SKM-1 treated with dmso at 0.1 percent for 144 hours (cell line): ENCODE measurements around the gene ADRB1.

Experiments used
- DNase-seq: peaks from one replicate; lab custom pipeline; 2025; ENCODE audit not compliant: unreplicated experiment; lab: John Stamatoyannopoulos, UW

Gene ADRB1

DNA sequence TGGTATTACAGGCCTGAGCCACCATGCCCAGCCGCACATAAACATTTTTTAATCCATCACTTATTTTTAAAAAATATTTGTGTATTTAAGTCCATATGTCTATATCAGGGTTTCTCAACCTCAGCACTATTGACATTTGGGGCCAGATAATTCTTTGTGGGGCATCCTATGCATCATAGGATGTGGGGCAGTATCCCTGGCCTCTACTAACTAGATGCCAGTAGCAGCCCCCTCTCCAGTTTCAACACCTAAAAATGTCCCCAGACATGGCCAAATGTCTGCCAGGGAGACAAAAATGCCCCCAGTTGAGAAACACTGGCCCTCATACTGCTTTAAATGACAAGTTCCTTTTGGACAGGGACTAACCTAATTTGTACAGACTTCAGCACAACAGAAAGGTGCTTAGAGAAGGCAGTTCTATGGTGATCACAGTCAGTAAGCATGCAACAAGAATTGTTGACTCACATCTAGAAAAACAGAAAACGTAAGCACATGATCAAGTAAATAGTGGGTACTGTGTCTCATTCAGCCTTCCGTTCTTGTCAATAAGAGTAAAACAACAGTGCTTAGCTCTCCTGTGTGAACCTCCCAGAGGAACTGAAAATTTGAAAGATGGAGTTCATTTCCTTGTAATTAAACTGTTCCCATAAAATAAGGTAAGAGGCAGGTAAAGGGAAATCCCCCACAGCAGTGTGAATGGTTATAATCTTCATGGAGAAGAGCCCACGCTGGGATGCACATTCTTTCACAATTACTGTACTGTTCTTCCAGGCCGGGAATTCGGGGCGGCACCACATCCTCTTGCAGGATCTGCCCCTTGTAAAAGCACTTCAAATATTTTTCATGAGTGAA lies 17.3 kb upstream of the ADRB1 start:
- DNase-seq: no peak

DNA sequence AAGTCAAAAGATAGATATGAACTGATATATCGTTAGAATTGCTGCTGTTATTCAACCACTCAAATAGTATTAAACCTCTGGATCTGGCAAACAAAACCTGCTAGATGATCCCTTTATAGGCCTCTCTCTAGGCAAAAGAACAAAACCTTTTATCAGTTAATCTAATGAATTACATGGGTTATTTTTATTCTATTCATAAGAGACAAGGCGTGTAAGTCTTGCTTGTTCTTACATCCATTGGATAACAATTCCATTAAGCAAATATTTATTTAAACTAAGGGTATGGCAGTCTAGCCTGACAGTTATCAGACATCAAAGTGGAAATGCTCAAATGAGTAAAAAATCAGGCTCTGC lies 16.6 kb upstream of the ADRB1 start:
- DNase-seq: no peak

DNA sequence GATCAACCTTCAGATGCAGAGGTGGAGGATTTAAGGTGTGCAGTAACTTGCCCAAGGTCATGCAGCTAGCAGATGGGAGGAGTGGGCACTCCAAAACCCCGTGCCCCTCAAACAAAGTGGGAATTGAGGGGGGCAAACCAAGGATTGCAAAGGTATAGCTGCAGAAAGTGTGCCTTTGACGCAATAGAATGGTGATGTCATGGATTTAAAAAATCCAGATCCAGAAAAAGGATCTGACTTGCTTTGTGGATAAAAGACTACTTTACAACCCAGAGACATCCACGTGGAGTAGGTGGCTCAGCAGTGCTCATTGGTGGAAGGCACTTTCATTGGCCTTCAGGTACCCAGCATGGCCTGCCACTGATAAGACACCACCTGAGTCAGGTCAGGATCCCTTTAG lies 15.7 kb upstream of the ADRB1 start:
- DNase-seq: no peak

DNA sequence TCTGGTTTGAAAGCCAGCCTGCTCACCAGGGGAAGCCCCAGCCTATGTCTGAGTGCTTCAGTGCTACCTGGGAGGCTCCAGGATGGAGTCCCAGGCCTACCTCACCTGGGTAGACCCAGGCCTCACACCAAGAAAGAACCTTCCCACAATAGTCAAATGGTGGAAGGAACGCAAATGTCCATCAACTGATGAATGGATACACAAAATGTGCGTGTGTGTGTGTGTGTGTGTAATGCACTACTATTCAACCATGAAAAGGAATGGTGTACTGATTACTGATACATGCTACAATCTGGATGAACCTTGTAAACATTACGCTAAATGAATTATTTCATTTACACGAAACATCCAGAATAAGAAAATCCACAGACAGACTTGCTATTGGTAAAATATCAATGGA lies 15.2 kb upstream of the ADRB1 start:
- no peak for DNase-seq

DNA sequence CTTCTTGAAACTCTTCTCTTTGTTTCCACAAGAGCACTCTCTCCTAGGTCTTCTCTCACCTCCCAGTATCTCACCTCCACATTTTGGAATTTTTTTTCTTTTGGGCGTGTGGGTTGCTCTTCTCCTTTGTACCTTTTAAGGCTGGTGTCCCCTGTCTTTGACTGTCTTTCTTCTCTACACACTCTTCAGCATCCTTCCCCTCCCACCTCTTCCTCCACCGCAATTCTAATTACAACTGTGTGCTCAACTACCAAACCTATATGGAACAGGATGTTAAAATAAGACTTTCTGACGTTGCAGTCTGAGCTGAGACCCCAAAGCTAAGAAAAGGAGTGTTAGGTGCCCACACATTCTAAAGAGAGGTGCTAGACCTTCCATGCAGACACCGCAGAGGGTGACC lies 14.0 kb upstream of the ADRB1 start:
- DNase-seq: no peak

DNA sequence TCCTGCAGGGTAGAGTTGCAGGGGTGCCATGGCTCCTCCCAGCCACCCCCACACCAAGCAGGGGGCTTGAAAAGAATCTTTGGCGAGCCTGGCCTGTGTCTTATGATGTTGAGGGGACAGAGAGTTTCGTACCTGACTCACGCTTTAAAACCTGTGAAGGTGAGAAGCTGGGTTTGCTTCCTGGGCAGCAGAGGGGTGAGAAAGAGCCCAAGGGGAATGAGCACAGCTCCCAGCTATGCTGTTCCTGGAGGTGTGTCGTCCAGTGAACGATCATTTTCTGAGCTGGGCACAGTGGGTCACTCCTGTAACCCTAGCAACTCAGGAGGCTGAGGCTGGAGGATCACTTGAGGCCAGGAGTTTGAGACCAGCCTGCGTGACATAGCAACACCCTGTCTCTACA lies 13.5 kb upstream of the ADRB1 start:
- no peak for DNase-seq

DNA sequence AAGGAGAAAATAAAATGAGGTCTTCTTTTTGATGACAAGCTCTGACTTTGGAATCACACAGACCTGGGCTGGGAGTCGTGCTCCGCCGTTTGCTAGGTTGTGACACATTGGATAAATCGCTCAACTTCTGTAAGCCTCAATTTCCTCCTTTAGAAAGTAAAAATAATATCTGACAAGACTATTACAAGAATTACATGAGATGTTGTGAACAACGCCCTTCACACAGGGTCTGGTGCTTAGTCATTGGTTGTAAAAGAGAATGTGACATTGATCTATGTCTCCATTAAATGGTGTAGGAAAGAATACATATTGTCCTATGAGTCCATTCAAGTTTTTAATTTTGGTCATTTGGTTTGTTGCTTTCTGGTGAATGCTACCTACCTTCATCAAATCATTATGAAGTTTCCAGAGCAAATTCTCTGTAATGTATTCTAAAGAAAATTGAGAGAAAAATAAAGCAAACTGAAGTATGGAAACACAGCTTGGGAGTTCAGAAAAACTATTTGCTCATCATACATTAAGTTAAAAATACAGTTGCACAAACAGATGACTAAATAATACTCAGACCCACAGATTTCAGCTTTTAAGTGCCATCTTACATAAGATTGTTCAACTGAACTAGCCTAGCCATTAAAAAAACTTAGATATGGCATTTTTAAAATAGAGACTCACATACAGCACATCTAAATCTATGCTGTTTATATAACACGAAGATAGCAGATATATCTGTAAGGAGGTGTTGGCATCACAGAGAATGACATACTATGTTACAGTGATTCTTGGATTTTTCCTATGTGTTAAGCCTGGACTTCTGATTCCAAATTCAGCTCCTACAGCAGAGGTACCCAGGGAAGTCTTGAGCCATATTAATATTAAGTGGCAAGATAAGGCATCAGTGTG lies 12.3 kb upstream of the ADRB1 start:
- no peak for DNase-seq

DNA sequence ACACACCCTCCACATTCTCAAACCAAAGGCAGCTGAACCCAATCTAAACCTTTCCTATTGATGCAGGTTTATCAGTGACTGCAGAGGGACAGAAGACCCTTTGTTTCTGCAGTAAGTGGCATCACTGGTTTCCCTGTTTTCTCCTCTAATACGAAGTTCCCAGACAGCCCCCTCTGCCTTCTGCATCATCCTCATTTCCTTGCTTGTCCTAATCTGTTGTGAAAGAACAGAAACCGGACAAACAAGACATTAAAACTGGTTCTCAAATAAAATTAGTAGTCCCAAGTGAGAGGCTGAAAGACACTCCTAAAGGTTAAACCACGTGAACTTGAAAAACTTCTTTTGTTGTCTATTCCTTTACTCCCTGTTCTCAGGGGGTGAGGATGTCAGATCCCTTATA lies 10.1 kb upstream of the ADRB1 start:
- DNase-seq: no peak

DNA sequence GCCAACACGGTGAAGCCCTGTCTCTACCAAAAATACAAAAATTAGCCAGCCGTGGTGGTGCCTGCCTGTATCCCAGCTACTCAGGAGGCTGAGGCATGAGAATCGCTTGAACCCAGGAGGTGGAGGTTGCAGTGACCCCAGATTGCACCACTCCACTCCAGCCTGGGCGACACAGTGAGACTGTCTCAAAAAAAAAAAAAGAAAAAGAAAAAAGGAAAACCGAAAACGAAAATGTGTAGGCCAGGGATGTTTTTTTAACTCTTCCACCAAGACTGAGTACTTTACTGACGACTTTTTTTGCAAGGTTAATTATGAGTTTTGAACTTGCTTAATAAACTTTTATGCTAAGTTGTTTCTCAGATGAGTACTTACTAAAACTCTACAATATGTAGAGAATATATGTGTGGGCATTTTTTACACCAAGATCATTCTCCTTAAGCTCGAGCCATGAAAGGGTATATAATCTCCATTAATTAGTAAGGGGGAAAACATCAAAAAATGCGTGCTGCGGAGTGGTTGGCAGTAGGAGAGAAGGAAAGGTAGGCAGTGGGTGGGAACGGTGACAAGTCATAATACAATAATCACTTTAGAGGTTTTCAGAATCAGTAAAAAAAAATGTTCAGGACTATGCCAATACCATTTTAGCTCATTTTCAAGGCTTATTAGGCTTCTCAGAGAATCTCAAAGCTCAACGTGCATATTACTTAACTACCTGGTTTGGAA lies 8.6 kb upstream of the ADRB1 start:
- DNase-seq: no peak

DNA sequence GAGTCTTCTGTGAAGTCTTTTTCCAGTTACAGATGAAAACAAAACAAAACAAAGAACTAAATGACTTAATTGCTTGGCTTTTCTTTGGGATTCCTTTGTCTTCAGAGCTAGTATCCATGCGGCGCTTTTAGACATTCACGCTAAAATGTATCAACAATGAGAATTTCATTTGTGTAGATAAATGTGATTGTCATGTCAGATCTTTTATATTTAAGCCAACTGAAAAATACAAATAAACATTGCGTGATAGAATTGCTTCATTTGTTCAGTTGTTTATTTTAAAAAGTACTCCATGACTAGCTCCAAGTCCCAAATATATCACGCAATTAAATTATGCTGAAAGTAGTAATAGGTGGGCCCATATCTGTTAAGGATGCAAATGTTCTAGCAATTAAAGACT lies 7.9 kb upstream of the ADRB1 start:
- DNase-seq: no peak

DNA sequence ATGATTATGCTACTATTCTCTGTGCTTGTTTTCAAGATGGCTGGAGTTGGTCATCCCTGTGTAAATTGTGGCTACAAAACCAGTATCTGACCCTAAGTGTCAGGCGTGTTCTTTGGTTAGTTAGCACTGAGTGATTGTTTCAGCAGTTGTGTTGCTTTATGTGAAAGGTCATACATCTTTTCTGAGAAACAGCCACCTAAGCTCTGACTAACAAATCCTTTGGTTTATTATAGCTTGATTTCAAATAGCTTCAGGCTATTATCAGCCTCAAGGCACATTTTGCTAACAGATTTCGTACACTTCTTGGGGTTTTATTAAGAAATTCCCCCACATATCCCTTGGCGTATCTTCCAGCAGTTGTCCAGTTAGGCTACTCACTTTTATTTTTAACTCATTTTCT lies 4.8 kb upstream of the ADRB1 start:
- DNase-seq: no peak

DNA sequence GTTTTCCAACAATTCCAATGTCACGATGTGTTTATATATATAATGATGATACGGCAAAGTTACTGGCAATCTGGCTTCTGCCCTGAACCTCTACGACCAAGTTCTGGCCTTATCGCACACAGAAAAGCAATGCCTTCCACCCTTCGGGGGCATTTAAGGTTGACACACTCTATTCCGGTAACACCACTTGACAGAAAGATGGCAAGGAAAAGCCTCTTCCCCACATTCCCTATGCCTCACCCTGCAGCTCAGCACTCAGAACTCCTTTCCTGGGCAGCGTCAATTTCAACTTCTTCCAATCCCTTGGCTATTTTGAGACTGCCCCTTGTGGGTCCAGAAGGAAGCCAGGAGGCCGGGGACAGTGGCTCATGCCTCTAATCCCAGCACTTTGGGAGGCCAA lies 2.5 kb upstream of the ADRB1 start:
- no peak for DNase-seq

DNA sequence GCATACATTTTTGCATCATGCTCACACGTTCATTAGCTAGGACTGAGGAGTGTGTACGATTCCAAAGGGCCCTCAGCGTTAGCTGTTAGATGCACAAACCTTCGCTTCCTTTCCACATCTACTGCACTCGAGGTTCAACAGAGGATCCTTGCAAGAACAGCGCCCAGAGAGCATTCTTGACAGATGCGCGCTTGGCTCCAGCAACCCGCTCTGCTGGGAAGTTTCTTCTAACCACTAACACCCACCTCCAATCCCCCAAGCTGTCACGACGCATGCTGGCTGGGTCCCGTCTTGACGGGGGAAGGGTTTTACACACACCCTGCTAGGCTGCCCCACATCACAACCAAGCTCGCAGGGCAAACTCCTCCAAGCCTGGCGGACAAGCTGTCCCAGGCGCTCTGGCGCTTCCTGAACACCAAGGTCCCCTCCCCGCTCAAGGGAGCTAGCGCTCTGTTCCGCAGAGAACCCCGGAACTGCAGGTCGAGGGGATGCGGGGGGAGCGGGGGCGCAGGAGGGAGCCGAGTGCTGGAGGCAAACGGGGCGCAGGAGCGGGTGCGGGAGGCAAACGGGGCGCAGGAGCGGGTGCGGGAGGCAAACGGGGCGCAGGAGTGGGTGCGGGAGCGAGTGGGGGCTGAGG lies 653 bp upstream of the ADRB1 start:
- no peak for DNase-seq

DNA sequence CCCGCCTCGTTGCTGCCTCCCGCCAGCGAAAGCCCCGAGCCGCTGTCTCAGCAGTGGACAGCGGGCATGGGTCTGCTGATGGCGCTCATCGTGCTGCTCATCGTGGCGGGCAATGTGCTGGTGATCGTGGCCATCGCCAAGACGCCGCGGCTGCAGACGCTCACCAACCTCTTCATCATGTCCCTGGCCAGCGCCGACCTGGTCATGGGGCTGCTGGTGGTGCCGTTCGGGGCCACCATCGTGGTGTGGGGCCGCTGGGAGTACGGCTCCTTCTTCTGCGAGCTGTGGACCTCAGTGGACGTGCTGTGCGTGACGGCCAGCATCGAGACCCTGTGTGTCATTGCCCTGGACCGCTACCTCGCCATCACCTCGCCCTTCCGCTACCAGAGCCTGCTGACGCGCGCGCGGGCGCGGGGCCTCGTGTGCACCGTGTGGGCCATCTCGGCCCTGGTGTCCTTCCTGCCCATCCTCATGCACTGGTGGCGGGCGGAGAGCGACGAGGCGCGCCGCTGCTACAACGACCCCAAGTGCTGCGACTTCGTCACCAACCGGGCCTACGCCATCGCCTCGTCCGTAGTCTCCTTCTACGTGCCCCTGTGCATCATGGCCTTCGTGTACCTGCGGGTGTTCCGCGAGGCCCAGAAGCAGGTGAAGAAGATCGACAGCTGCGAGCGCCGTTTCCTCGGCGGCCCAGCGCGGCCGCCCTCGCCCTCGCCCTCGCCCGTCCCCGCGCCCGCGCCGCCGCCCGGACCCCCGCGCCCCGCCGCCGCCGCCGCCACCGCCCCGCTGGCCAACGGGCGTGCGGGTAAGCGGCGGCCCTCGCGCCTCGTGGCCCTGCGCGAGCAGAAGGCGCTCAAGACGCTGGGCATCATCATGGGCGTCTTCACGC lies 825 bp downstream of the ADRB1 start:
- DNase-seq: no peak

DNA sequence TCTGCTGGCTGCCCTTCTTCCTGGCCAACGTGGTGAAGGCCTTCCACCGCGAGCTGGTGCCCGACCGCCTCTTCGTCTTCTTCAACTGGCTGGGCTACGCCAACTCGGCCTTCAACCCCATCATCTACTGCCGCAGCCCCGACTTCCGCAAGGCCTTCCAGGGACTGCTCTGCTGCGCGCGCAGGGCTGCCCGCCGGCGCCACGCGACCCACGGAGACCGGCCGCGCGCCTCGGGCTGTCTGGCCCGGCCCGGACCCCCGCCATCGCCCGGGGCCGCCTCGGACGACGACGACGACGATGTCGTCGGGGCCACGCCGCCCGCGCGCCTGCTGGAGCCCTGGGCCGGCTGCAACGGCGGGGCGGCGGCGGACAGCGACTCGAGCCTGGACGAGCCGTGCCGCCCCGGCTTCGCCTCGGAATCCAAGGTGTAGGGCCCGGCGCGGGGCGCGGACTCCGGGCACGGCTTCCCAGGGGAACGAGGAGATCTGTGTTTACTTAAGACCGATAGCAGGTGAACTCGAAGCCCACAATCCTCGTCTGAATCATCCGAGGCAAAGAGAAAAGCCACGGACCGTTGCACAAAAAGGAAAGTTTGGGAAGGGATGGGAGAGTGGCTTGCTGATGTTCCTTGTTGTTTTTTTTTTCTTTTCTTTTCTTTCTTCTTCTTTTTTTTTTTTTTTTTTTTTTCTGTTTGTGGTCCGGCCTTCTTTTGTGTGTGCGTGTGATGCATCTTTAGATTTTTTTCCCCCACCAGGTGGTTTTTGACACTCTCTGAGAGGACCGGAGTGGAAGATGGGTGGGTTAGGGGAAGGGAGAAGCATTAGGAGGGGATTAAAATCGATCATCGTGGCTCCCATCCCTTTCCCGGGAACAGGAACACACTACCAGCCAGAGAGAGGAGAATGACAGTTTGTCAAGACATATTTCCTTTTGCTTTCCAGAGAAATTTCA lies 1.7 kb downstream of the ADRB1 start:
- DNase-seq: no peak

DNA sequence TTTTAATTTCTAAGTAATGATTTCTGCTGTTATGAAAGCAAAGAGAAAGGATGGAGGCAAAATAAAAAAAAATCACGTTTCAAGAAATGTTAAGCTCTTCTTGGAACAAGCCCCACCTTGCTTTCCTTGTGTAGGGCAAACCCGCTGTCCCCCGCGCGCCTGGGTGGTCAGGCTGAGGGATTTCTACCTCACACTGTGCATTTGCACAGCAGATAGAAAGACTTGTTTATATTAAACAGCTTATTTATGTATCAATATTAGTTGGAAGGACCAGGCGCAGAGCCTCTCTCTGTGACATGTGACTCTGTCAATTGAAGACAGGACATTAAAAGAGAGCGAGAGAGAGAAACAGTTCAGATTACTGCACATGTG lies 2.4 kb downstream of the ADRB1 start:
- no peak for DNase-seq

DNA sequence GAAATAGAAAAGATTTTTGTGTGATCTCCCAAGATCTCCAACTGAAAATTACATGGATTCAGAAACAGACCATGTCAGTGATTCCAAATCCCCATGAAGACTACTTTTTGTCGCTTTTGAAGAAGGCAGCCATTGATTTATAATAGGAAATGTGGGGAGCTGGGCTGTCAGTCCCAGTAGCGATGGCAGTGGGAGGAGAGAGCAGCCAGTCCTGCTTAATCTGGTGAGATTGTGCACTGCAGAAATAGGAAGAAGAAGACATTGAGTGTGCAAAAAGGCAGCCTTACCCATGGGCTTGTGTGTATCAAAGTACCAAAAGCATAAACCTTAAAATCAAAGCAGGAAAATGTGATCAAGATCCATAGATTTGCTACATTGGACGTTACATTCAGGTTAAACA lies 4.8 kb downstream of the ADRB1 start:
- DNase-seq: no peak

DNA sequence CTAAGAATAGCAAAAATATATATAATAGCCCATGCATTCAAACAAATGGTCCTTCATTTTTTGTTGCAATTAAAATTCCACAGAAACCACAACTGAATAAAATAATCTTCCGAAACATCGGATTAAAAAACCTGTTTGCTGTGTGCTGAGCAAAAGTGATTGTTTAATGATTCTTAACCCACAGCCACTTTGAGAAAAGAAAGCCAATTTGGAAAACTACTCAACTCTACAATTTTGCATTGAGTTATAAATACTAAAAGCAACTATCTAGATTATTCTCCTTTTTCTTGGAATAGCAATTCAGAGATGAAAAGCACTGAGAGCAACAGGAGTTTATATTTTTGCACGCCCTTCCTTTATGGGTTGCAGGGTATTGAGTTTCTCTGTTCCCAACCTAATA lies 8.0 kb downstream of the ADRB1 start:
- DNase-seq: no peak

DNA sequence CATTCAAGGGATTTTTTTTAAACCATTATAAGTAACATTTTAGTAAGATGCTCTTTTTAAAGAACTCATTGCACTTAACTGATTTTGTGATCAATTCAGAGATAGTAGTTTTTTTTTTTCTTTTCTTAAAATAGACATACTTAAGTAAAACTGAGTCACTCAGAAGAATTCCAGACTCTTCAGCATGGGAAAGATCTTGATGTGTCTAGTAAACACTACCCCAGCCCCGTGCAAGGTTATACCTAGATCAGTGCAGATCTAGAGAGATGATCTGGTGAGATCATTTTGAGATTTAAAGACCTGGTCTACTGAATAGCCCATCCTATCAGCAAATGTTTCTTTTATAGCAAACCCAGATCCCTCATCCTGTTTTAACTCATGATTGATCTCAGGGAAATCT lies 8.6 kb downstream of the ADRB1 start:
- DNase-seq: no peak
